Fibroblast of the aortic adventitia (primary cell): ENCODE data around the gene HMCES. TPM values are rescaled to one million over a fixed set of nuclear protein-coding genes. Genes with fewer than 3 reads are reported as not detected.

ENCODE experiments used
- DNase-seq: peaks from one replicate; pipeline ENCODE4 v3.0.0-alpha.2; 2010; ENCODE audit warnings: low read depth
- H3K4me3 ChIP-seq: 2 replicates; pipeline ENCODE4 v1.5.1; 2011; ENCODE audit warnings: low read depth, mild to moderate bottlenecking, control low read depth, low read length, moderate library complexity
- CTCF ChIP-seq: IDR thresholded peaks from 2 replicates; pipeline ENCODE4 v1.5.1; 2011; ENCODE audit warnings: mild to moderate bottlenecking, low read length, control low read depth, inconsistent platforms; ENCODE audit not compliant: insufficient read depth
- total RNA-seq: library from RNA; depleted of rRNA; stranded (reverse); fragments of >200 nt; gene quantifications from 2 replicates; pipeline ENCODE4 v1.2.3, GENCODE V29; 2012; ENCODE audit warnings: low replicate concordance

HMCES gene
- total RNA-seq, 1 donor = 11.1 TPM

GRCh38 chr3:129320261-129320660, 41.6 kb downstream of the HMCES start:
- DNase-seq = no peak
- H3K4me3 ChIP-seq = no peak overlapping the region
- no peak for TF ChIP-seq CTCF

- no peak for TF ChIP-seq CTCF
- DNase-seq = no peak
- H3K4me3 ChIP-seq = no peak overlapping the region
Measured at GRCh38 chr3:129320825-129321487, 42.3 kb downstream of the HMCES start.

GRCh38 chr3:129321887-129322286, 43.2 kb downstream of the HMCES start:
- no peak overlapping the region for H3K4me3 ChIP-seq
- no peak for TF ChIP-seq CTCF
- no peak for DNase-seq

GRCh38 chr3:129323651-129324294, 45.1 kb downstream of the HMCES start:
- DNase-seq = no peak
- peak; percentile 18 for TF ChIP-seq CTCF
- no peak overlapping the region for H3K4me3 ChIP-seq

GRCh38 chr3:129324855-129325254, 46.2 kb downstream of the HMCES start:
- no peak overlapping the region for H3K4me3 ChIP-seq
- no peak for TF ChIP-seq CTCF
- no peak for DNase-seq

GRCh38 chr3:129325383-129325782, 46.7 kb downstream of the HMCES start:
- no peak overlapping the region for H3K4me3 ChIP-seq
- no peak for DNase-seq
- no peak for TF ChIP-seq CTCF
